ENCODE measurements around the gene SLC25A52. TPM values are rescaled to one million over a fixed set of nuclear protein-coding genes. Genes with fewer than 3 reads are reported as not detected.
"Not testable (repeated sequence)": the region's sequence is repeated elsewhere in the genome, so short reads cannot be mapped to it uniquely, and the experiment has no call there.

The SLC25A52 gene
- total and polyA plus RNA-seq, 2 donors, result 0.26 TPM; not detected in 1

DNA sequence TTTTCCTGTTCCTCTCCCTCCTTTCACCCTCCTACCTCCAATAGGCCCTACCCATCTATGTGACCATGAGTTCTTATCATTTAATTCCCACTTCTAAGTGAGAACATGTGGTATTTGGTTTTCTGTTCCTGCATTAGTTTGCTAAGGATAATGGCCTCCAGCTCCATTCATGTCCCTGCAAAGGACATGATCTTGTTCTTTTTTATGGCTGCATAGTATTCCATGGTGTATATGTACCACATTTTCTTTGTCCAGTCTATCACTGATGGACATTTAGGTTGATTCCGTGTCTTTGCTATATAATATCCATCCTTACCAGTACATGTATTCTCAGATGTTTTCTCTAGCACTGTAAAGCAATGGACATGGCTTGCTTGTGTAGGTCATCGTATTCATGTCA, 31.5 kb downstream of the SLC25A52 start:
- DNase-seq (ENCODE audit: extremely low spot score); H3K4me3 ChIP-seq (ENCODE audit: low read depth, low read length); H3K27ac ChIP-seq (ENCODE audit: low read depth); H3K4me1 ChIP-seq (ENCODE audit: insufficient read depth); H3K36me3 ChIP-seq (ENCODE audit: insufficient read depth): not testable (repeated sequence)
- WGBS, result 92% methylated on average over 2 of the region's 2 CpGs

DNA sequence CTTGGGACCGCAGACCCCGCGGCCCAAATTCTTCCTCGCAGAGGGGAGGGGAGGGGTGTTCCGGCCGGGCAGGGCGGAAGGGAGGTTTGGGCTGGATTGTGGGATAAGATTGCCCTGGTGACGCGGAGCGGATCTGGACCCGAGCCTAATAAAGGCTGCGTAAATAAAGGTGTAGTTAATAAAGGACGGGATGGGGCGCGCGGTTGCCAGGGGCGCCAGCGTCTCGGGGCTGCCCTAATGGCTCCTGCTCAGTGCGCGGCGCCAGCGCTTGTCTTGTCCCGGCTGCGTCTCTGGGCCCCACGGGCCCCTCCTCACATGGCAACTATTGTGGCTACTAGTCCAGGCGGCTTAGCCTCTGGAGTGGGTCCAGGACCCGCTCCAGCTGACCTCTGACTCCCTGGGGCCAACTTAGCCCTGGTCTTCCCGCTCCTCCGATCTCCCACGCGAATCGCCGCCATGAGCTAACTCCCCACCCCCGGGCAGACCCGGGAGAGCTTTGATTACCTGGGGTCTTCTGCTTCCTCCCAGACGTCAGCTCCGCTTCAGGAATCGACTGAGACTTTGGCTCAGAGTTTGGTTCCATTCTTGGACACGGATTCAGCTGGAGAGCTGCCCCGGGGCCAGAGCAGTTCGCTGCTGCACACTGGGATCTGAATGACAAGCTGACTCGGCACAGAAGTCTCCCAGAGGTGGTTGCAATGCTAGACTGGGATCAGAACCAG, 36.5 kb downstream of the SLC25A52 start:
- DNase-seq (ENCODE audit: extremely low spot score), result no peak
- Histone ChIP-seq H3K4me3 (ENCODE audit: low read depth, low read length) (peak overlapping the region; percentile 54), H3K4me1 (ENCODE audit: insufficient read depth) (no peaks in the 10 kb centered on the region), H3K36me3 (ENCODE audit: insufficient read depth) (no peaks in the 10 kb centered on the region), H3K27ac (ENCODE audit: low read depth) (no peak overlapping the region)
- WGBS, result 6% methylated on average over 43 of the region's 43 CpGs

DNA sequence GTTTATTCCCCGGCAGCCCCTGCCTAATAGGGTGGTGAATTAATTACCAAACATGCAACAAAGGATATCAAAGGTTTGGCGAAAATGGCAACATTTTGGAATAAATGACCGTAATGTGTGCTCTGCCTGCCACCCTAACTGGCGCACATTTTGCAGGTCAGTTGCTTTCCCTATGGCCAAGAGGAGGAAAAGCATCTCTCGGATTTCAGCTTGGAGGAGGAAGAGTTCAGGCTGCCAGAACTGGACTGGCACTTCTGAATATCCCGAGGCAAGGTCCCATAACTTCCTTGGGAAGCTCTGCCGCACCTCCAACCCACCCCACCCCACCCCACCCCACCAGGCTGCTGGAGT, 37.1 kb downstream of the SLC25A52 start:
- Histone ChIP-seq H3K36me3 (ENCODE audit: insufficient read depth) (no peaks in the 10 kb centered on the region), H3K27ac (ENCODE audit: low read depth) (no peak overlapping the region), H3K4me3 (ENCODE audit: low read depth, low read length) (peak overlapping the region; percentile 54), H3K4me1 (ENCODE audit: insufficient read depth) (no peaks in the 10 kb centered on the region)
- DNase-seq (ENCODE audit: extremely low spot score), result no peak
- WGBS, result 41% methylated on average over 7 of the region's 7 CpGs

DNA sequence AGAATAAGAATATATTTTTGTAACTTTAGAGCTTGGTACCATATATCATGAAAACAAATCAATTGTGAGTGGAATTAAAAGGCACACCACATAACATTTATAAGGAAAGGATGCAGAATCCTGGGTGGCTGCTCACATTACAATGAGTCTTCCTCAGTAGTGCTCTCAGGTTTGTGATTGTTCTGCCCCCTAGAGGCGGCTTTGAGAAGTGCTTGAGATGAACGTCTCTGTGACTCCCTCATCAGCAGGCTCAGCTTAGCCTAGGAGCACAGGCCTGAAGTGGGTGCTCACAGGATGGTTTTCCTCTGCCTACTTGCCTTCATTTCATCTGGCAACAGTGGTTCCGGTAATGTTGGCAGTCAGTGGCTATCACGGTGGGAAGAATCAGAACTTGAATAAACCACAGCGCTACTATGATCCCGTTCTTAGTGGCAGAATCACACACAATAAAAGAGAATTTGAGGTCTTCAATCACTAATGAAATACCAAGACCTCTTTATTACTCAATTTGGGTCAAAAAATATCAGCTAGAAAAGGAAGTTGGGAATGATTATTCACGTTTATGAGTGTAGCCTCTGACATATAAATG, 38.2 kb downstream of the SLC25A52 start:
- Histone ChIP-seq H3K4me1 (ENCODE audit: insufficient read depth) (no peaks in the 10 kb centered on the region), H3K27ac (ENCODE audit: low read depth) (no peak overlapping the region), H3K4me3 (ENCODE audit: low read depth, low read length) (no peak overlapping the region), H3K36me3 (ENCODE audit: insufficient read depth) (no peaks in the 10 kb centered on the region)
- DNase-seq (ENCODE audit: extremely low spot score), result no peak
- WGBS, result 43% methylated on average over 7 of the region's 7 CpGs

DNA sequence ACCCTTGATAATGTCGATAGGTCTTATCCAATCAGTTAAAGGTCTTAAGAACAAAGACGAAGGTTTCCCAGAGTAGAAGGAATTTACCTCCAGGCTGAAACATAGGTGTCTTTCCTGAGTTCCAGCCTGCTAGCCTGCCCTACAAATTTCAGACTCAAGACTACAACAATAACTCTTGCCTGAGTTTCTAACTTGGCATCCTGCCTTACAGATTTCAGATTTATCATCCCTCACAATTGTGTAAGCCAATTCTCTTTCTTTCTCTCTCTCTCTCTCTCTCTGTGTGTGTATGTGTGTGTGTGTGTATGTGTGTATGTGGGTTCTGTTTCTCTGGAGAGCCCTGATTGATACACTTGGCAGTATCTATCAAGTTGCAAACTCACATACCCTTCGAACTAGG, 39.1 kb downstream of the SLC25A52 start:
- no peak overlapping the region for H3K4me3 ChIP-seq (ENCODE audit: low read depth, low read length)
- DNase-seq (ENCODE audit: extremely low spot score), result no peak
- no peaks in the 10 kb centered on the region for H3K4me1 ChIP-seq (ENCODE audit: insufficient read depth)
- WGBS, result 67% methylated on average over 3 of the region's 3 CpGs
- no peaks in the 10 kb centered on the region for H3K36me3 ChIP-seq (ENCODE audit: insufficient read depth)
- no peak overlapping the region for H3K27ac ChIP-seq (ENCODE audit: low read depth)

DNA sequence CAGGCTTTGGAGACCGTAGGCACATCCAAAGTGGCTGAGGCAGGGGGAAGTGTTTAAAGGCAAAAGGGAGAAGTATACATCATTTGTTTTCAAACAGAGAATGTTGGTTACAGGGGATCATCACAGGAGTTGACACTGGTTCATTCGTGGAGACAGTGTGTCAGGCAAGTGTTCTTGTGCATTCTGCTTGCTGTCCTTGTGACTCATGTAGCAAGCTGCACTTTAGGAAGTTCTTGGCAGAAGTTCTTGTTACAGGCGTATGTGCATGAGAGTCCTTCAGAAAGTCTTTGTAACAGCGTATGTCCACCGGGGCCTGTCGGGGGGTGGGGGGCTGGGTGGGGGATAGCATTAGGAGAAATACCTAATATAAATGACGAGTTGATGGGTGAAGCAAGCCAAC, 39.8 kb downstream of the SLC25A52 start:
- Histone ChIP-seq H3K4me3 (ENCODE audit: low read depth, low read length) (no peak overlapping the region), H3K27ac (ENCODE audit: low read depth) (no peak overlapping the region), H3K36me3 (ENCODE audit: insufficient read depth) (no peaks in the 10 kb centered on the region), H3K4me1 (ENCODE audit: insufficient read depth) (no peaks in the 10 kb centered on the region)
- 56% methylated on average over 7 of the region's 7 CpGs for WGBS
- no peak for DNase-seq (ENCODE audit: extremely low spot score)

DNA sequence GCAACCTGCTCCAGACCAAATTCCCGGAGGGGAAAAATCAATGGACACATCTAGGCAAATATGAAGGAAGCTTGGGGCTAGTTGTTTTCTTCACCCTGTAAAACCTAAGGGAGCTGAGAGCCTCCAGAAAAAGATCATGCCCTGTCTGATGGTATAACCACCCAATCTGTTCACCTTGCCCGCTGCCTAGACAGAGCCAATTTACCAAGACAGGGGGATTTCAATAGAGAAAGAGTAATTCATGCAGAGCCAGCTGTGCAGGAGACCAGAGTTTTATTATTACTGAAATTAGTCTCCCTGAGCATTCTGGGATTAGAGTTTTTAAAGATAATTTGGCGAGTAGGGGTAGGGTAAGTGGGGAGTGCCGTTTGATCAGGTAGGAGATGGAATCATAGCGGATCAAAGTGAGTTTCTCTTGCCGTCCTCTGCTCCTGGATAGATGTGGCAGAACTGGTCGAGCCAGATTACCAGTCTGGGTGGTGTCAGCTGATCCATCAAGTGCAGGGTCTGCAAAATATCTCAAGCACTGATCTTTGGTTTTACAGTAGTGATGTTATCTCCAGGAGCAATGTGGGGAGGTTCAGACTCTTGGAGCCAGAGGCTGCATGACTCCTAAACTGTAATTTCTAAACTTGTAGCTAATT, 41.2 kb downstream of the SLC25A52 start:
- H3K36me3 ChIP-seq (ENCODE audit: insufficient read depth), result no peaks in the 10 kb centered on the region
- no peak overlapping the region for H3K27ac ChIP-seq (ENCODE audit: low read depth)
- H3K4me1 ChIP-seq (ENCODE audit: insufficient read depth), result no peaks in the 10 kb centered on the region
- H3K4me3 ChIP-seq (ENCODE audit: low read depth, low read length), result no peak overlapping the region
- no peak for DNase-seq (ENCODE audit: extremely low spot score)
- 85% methylated on average over 7 of the region's 7 CpGs for WGBS

DNA sequence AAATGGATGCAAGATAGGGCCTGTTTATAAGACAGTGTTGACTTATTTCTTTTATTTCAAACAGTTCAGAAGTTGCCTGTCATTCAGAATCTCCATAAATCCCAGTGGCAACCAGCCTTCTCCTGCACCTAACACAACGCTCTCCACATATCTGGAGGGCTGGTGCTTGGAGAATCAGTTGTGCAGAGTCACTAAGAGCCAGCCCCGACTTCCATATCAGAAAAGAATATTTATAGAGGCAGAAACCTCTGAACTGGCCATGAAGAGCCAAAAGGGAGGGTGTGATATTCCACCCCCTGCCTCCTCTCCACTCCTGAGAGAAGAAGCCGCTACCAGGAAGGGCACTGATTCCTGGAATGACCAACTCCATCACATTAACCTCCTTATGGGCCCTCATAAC, 42.3 kb downstream of the SLC25A52 start:
- 87% methylated on average over 3 of the region's 3 CpGs for WGBS
- Histone ChIP-seq H3K4me3 (ENCODE audit: low read depth, low read length) (no peak overlapping the region), H3K27ac (ENCODE audit: low read depth) (no peak overlapping the region), H3K4me1 (ENCODE audit: insufficient read depth) (no peaks in the 10 kb centered on the region), H3K36me3 (ENCODE audit: insufficient read depth) (no peaks in the 10 kb centered on the region)
- DNase-seq (ENCODE audit: extremely low spot score), result no peak

DNA sequence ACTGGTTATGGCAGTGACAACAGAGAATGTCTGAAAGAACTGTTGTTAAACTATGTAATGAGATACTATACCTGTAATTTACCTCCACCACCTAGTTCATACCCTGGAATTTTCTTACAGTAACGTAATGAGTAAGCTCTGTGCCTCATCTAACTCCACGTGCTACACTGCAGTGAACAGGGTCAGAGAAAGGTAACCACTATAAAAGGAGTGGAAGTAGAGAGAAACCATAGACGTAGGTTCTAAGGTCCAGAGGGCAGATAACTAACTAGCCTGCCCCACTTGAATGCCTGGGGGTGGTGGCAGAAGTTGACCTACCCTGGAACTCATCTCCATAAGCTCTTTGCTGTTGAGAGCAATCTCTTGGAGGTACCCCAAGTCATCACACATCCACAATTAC, 44.3 kb downstream of the SLC25A52 start:
- H3K36me3 ChIP-seq (ENCODE audit: insufficient read depth), result no peaks in the 10 kb centered on the region
- no peak overlapping the region for H3K27ac ChIP-seq (ENCODE audit: low read depth)
- DNase-seq (ENCODE audit: extremely low spot score), result no peak
- no peak overlapping the region for H3K4me3 ChIP-seq (ENCODE audit: low read depth, low read length)
- no peaks in the 10 kb centered on the region for H3K4me1 ChIP-seq (ENCODE audit: insufficient read depth)
- WGBS, result 70% methylated on average over 3 of the region's 3 CpGs

DNA sequence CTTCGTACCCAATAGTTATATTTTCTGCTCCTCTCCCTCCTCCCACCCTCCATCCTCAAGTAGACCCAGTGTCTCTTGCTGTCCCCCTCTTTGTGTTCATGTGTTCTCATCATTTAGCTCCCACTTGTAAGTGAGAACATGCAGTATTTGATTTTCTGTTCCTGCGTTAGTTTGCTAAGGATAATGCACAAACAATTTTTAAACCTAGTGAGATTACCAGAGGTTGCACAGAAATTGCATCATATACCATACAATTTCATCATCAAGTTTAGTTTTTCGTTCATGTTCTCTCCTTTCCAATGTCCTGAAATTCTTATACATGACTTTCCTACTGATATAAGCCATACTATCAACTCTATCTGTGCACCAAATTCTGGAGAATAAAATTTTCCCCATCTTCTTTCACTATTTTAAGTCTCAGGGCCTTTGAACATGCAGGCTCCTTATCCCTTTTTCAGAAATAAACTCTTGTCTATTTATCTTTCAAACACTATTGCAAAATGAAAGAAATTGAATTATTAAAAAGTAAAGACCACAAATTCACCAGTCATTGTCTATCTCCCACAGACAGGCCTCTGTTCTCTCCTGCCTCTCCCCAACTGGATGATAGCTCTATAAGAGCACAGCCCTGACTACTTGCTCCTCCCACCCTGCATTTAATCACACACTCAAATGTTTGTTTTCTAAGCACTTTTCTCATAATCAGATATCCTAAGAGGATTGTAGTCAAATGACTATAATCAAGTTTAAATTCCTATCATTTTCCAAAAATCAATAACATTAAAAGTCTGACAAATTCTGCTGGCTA, 49.1 kb downstream of the SLC25A52 start:
- no peak overlapping the region for H3K4me3 ChIP-seq (ENCODE audit: low read depth, low read length)
- no peaks in the 10 kb centered on the region for H3K4me1 ChIP-seq (ENCODE audit: insufficient read depth)
- H3K36me3 ChIP-seq (ENCODE audit: insufficient read depth), result no peaks in the 10 kb centered on the region
- WGBS, result 78% methylated on average over 3 of the region's 3 CpGs
- no peak for DNase-seq (ENCODE audit: extremely low spot score)
- no peak overlapping the region for H3K27ac ChIP-seq (ENCODE audit: low read depth)

DNA sequence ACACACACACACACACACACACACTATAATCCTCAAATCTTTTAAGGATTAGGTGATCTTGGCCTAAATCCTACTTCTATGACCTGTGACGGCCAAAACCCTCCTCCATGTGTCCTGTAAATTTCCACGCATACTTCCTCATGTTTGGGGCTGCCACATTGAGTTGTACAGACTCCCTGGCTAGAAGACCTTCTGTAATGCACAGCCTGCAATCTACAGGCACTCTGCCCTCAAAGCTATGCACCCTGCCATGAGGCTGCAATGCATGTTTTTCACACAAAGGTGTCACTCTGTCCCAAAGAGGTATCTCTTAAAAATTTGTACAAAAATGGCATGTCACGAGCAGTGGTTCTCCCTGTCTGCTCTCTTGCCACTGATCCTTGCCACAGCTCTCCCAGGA, 49.9 kb downstream of the SLC25A52 start:
- Histone ChIP-seq H3K36me3 (ENCODE audit: insufficient read depth) (no peaks in the 10 kb centered on the region), H3K27ac (ENCODE audit: low read depth) (no peak overlapping the region), H3K4me3 (ENCODE audit: low read depth, low read length) (no peak overlapping the region), H3K4me1 (ENCODE audit: insufficient read depth) (no peaks in the 10 kb centered on the region)
- DNase-seq (ENCODE audit: extremely low spot score), result no peak
- WGBS, result 47% methylated on average over 3 of the region's 3 CpGs

All from urinary bladder (tissue), 4 donors.